ENCODE results near the gene TTC9C.
"Not testable (repeated sequence)": the region's sequence is repeated elsewhere in the genome, so short reads cannot be mapped to it uniquely, and the experiment has no call there.

TTC9C gene

GRCh38 chr11:62709247-62710000, 18.9 kb upstream of the TTC9C start:
- peak; percentile 94 for DNase-seq (ENCODE audit: low read depth in 2 of 2)

- DNase-seq (ENCODE audit: low read depth in 2 of 2): no peak
These were observed 18.3 kb upstream of the TTC9C start for GRCh38 chr11:62710001-62710345.

- no peak for DNase-seq (ENCODE audit: low read depth in 2 of 2)
These were observed 15.9 kb upstream of the TTC9C start for GRCh38 chr11:62712276-62712812.

GRCh38 chr11:62712861-62713260, 15.4 kb upstream of the TTC9C start:
- no peak for DNase-seq (ENCODE audit: low read depth in 2 of 2)

- DNase-seq (ENCODE audit: low read depth in 2 of 2): no peak
These were observed 14.9 kb upstream of the TTC9C start for GRCh38 chr11:62713343-62713742.

- no peak for DNase-seq (ENCODE audit: low read depth in 2 of 2)
These were observed 12.8 kb upstream of the TTC9C start for GRCh38 chr11:62715150-62716130.

- no peak for DNase-seq (ENCODE audit: low read depth in 2 of 2)
These were observed 12.1 kb upstream of the TTC9C start for GRCh38 chr11:62716206-62716605.

GRCh38 chr11:62716816-62717215, 11.5 kb upstream of the TTC9C start:
- DNase-seq (ENCODE audit: low read depth in 2 of 2): no peak

GRCh38 chr11:62719302-62719978, 8.8 kb upstream of the TTC9C start:
- no peak for DNase-seq (ENCODE audit: low read depth in 2 of 2)

GRCh38 chr11:62721994-62722393, 6.3 kb upstream of the TTC9C start:
- DNase-seq (ENCODE audit: low read depth in 2 of 2): no peak

- no peak for DNase-seq (ENCODE audit: low read depth in 2 of 2)
These were observed 4.1 kb upstream of the TTC9C start for GRCh38 chr11:62724171-62724570.

GRCh38 chr11:62725646-62726045, 2.6 kb upstream of the TTC9C start:
- no peak for DNase-seq (ENCODE audit: low read depth in 2 of 2)

- DNase-seq (ENCODE audit: low read depth in 2 of 2): no peak
These were observed 2.0 kb upstream of the TTC9C start for GRCh38 chr11:62726156-62726914.

GRCh38 chr11:62726915-62727164, 1.4 kb upstream of the TTC9C start:
- DNase-seq (ENCODE audit: low read depth in 2 of 2): no peak

GRCh38 chr11:62727165-62727871, 968 bp upstream of the TTC9C start, which contains the start of gene HNRNPUL2:
TSS of gene HNRNPUL2 (minus strand) at chr11:62727457. CDS start at chr11:62727156, 301 bp downstream.
- DNase-seq (ENCODE audit: low read depth in 2 of 2): peak; percentile 98 to 99

GRCh38 chr11:62727872-62728170, 465 bp upstream of the TTC9C start:
- peak; percentile 96 for DNase-seq (ENCODE audit: low read depth in 2 of 2)

GRCh38 chr11:62730076-62730475, 1.8 kb downstream of the TTC9C start:
- DNase-seq (ENCODE audit: low read depth in 2 of 2): not testable (repeated sequence)

GRCh38 chr11:62732830-62733229, 4.5 kb downstream of the TTC9C start:
- no peak for DNase-seq (ENCODE audit: low read depth in 2 of 2)

GRCh38 chr11:62737196-62737595, 8.9 kb downstream of the TTC9C start:
- DNase-seq (ENCODE audit: low read depth in 2 of 2): no peak

- DNase-seq (ENCODE audit: low read depth in 2 of 2): no peak
These were observed 19.3 kb downstream of the TTC9C start for GRCh38 chr11:62747475-62748160.

All from fibroblast of skin of left biceps (primary cell).